Liver (tissue), 9 donors: ENCODE results near the gene FREM2. TPM values are rescaled to one million over a fixed set of nuclear protein-coding genes. Genes with fewer than 3 reads are reported as not detected.

Source experiments
- DNase-seq: peaks from one replicate; pipeline ENCODE4 v3.0.0-alpha.2; 2017; ENCODE audit warnings: low spot score
- H3K27ac ChIP-seq, 2 donors: one replicate each; pipeline ENCODE4 v1.7.0; 2013; ENCODE audit warnings: inconsistent platforms in 2 of 2, low read length in 2 of 2, control low read depth in 1 of 2, low read depth in 1 of 2, mild to moderate bottlenecking in 1 of 2
- H3K27me3 ChIP-seq, 4 donors: one replicate each; pipeline versions ENCODE4 v1.6.1 to v1.7.0; 2013; ENCODE audit warnings: low read length in 3 of 4, inconsistent platforms in 1 of 4, mild to moderate bottlenecking in 1 of 4, moderate library complexity in 1 of 4; ENCODE audit not compliant: control insufficient read depth in 4 of 4, insufficient read depth in 4 of 4
- H3K36me3 ChIP-seq, 4 donors: one replicate each; pipeline versions ENCODE4 v1.6.1 to v1.7.0; 2013; ENCODE audit warnings: low read length in 3 of 4, mild to moderate bottlenecking in 3 of 4, low read depth in 1 of 4, moderate library complexity in 1 of 4; ENCODE audit not compliant: control insufficient read depth in 4 of 4, insufficient read depth in 3 of 4
- H3K4me1 ChIP-seq, 4 donors: one replicate each; pipeline versions ENCODE4 v1.6.1 to v1.7.0; 2013; ENCODE audit warnings: low read length in 3 of 4, mild to moderate bottlenecking in 3 of 4, moderate library complexity in 1 of 4; ENCODE audit not compliant: control insufficient read depth in 4 of 4, insufficient read depth in 4 of 4
- H3K4me3 ChIP-seq, 3 donors: one replicate each; pipeline versions ENCODE4 v1.6.1 to v1.7.0; 2013; ENCODE audit warnings: low read length in 3 of 3, control low read depth in 1 of 3, low read depth in 1 of 3, mild to moderate bottlenecking in 1 of 3
- H3K9ac ChIP-seq, 2 donors: one replicate each; pipeline ENCODE4 v1.7.0; 2013; ENCODE audit warnings: low read length in 2 of 2, mild to moderate bottlenecking in 2 of 2, moderate library complexity in 2 of 2, control low read depth in 1 of 2, low read depth in 1 of 2
- H3K9me3 ChIP-seq, 4 donors: one replicate each; pipeline versions ENCODE4 v1.6.1 to v1.7.0; 2013; ENCODE audit warnings: low read length in 3 of 4; ENCODE audit not compliant: control insufficient read depth in 4 of 4
- CTCF ChIP-seq: fragments of 150-350 bp; IDR thresholded peaks from 2 replicates; pipeline ENCODE4 v1.5.1; 2017; ENCODE audit warnings: improper control_type of control experiment, low read depth, low read length; ENCODE audit not compliant: missing input control
- EGR1 ChIP-seq, 2 donors: IDR thresholded peaks; 2 replicates each; pipeline ENCODE4 v1.6.1; 2016 to 2018; ENCODE audit warnings: antibody characterized with exemption in 2 of 2, low read depth in 2 of 2
- FOXA1 ChIP-seq: IDR thresholded peaks from 2 replicates; pipeline ENCODE4 v1.6.1; 2016; ENCODE audit warnings: antibody characterized with exemption
- FOXA2 ChIP-seq: IDR thresholded peaks from 2 replicates; pipeline ENCODE4 v1.6.1; 2016; ENCODE audit warnings: antibody characterized with exemption
- GABPA ChIP-seq, 2 donors: IDR thresholded peaks in 1 of 2; conservative IDR thresholded peaks in 1 of 2; 2 replicates each; pipeline ENCODE4 v1.6.1; 2016; ENCODE audit warnings: antibody characterized with exemption in 2 of 2, mild to moderate bottlenecking in 1 of 2, moderate library complexity in 1 of 2
- JUND ChIP-seq, 2 donors: IDR thresholded peaks; 2 replicates each; pipeline ENCODE4 v1.6.1; 2016; ENCODE audit warnings: antibody characterized with exemption in 2 of 2
- MAX ChIP-seq: IDR thresholded peaks from 2 replicates; pipeline ENCODE4 v1.6.1; 2016; ENCODE audit warnings: antibody characterized with exemption
- NR2F2 ChIP-seq: IDR thresholded peaks from 2 replicates; pipeline ENCODE4 v1.6.1; 2016; ENCODE audit warnings: antibody characterized with exemption
- RAD21 ChIP-seq, 2 donors: IDR thresholded peaks; 2 replicates each; pipeline ENCODE4 v1.6.1; 2016; ENCODE audit warnings: antibody characterized with exemption in 2 of 2, mild to moderate bottlenecking in 2 of 2
- REST ChIP-seq: IDR thresholded peaks from 2 replicates; pipeline ENCODE4 v1.6.1; 2016; ENCODE audit warnings: antibody characterized with exemption, mild to moderate bottlenecking
- RXRA ChIP-seq, 2 donors: IDR thresholded peaks; 2 replicates each; pipeline ENCODE4 v1.6.1; 2017 to 2018; ENCODE audit warnings: antibody characterized with exemption in 2 of 2, mild to moderate bottlenecking in 1 of 2
- TAF1 ChIP-seq: conservative IDR thresholded peaks from 2 replicates; pipeline ENCODE4 v1.6.1; 2016; ENCODE audit warnings: antibody characterized with exemption, mild to moderate bottlenecking
- YY1 ChIP-seq: IDR thresholded peaks from 2 replicates; pipeline ENCODE4 v1.6.1; 2016; ENCODE audit warnings: antibody characterized with exemption, mild to moderate bottlenecking
- ZBTB33 ChIP-seq: IDR thresholded peaks from 2 replicates; pipeline ENCODE4 v1.6.1; 2016; ENCODE audit warnings: antibody characterized with exemption
- WGBS: extraction: QIAGEN DNeasy Blood & Tissue Kit; methylation state at CpG from one replicate; pipeline ENCODE4 v1.1.7; 2013; 5-methylcytosine and 5-hydroxymethylcytosine counted together
- polyA plus RNA-seq, 2 donors: library from polyadenylated mRNA; stranded (reverse) in 1 of 2; unstranded in 1 of 2; fragments of 200-250 nt in 1 of 2; fragments of >200 nt in 1 of 2; fragmentation: Nextera tagmentation in 1 of 2; extraction: Ambion mirVana in 1 of 2; gene quantifications; one replicate each; pipeline versions ENCODE4 v1.2.1 to v1.2.3, GENCODE V29; 2013 to 2015
- total RNA-seq, 2 donors: library from RNA; depleted of rRNA; stranded (reverse); fragments of >200 nt; gene quantifications; one replicate each; pipeline ENCODE4 v1.2.3, GENCODE V29; 2014
- donor health status: healthy.
- donor health status: healthy.
- donor health status: healthy.
- donor health status: healthy.
- donor health status: healthy.

Gene FREM2
- total and polyA plus RNA-seq, 4 donors = 0.17 to 1.7 (median 0.37) TPM

GRCh38 chr13:38900188-38900587 lies 213.3 kb downstream of the FREM2 start:
- Histone ChIP-seq H3K4me1 (no peaks in the 10 kb centered on the region), H3K4me3 (no peak overlapping the region), H3K9me3 (no peaks in the 10 kb centered on the region), H3K36me3 (no peaks in the 10 kb centered on the region), H3K27me3 (no peaks in the 10 kb centered on the region), H3K27ac (no peak overlapping the region), H3K9ac (no peak overlapping the region)
- TF ChIP-seq TAF1 = no peak
- no peak for TF ChIP-seq YY1
- TF ChIP-seq GABPA (IDR thresholded peaks at IDR 0.05 in 1 of 2, conservative IDR thresholded peaks at IDR 0.05 in 1 of 2) = no peak
- no peak for TF ChIP-seq JUND (IDR thresholded peaks at IDR 0.05)
- TF ChIP-seq RXRA (IDR thresholded peaks at IDR 0.05) = no peak
- no peak for TF ChIP-seq MAX
- TF ChIP-seq REST = no peak
- 82% methylated on average over 3 of the region's 3 CpGs for WGBS
- no peak for DNase-seq

GRCh38 chr13:38902551-38902950 lies 215.7 kb downstream of the FREM2 start:
- WGBS = 87% methylated on average over 1 of the region's 1 CpG
- H3K27me3 ChIP-seq = no peaks in the 10 kb centered on the region
- no peak for DNase-seq

GRCh38 chr13:38905081-38905480 lies 218.2 kb downstream of the FREM2 start:
- TF ChIP-seq CTCF = no peak
- TF ChIP-seq NR2F2 = no peak
- H3K27me3 ChIP-seq = no peaks in the 10 kb centered on the region
- no peak for DNase-seq
- H3K27ac ChIP-seq = no peak overlapping the region
- H3K9me3 ChIP-seq = no peaks in the 10 kb centered on the region
- no peak overlapping the region for H3K4me3 ChIP-seq
- WGBS = 75% methylated on average over 3 of the region's 3 CpGs
- no peaks in the 10 kb centered on the region for H3K4me1 ChIP-seq
- no peaks in the 10 kb centered on the region for H3K36me3 ChIP-seq
- H3K9ac ChIP-seq = no peak overlapping the region

More at GRCh38 chr13:38902551-38902950, 215.7 kb downstream of the FREM2 start:
- TF ChIP-seq GABPA (IDR thresholded peaks at IDR 0.05 in 1 of 2, conservative IDR thresholded peaks at IDR 0.05 in 1 of 2) (no peak), EGR1 (IDR thresholded peaks at IDR 0.05; ENCODE audit: low read depth in 2 of 2) (no peak), ZBTB33 (no peak), NR2F2 (no peak), FOXA2 (no peak), FOXA1 (no peak), RXRA (IDR thresholded peaks at IDR 0.05) (no peak), RAD21 (IDR thresholded peaks at IDR 0.05) (no peak)
- Histone ChIP-seq H3K9ac (no peak overlapping the region), H3K27ac (no peak overlapping the region), H3K9me3 (no peaks in the 10 kb centered on the region), H3K4me1 (no peaks in the 10 kb centered on the region), H3K4me3 (no peak overlapping the region), H3K36me3 (no peaks in the 10 kb centered on the region)
